ENCODE measurements around the gene INPP5B.
"Not testable (repeated sequence)": the region's sequence is repeated elsewhere in the genome, so short reads cannot be mapped to it uniquely, and the experiment has no call there.

The INPP5B gene

DNA sequence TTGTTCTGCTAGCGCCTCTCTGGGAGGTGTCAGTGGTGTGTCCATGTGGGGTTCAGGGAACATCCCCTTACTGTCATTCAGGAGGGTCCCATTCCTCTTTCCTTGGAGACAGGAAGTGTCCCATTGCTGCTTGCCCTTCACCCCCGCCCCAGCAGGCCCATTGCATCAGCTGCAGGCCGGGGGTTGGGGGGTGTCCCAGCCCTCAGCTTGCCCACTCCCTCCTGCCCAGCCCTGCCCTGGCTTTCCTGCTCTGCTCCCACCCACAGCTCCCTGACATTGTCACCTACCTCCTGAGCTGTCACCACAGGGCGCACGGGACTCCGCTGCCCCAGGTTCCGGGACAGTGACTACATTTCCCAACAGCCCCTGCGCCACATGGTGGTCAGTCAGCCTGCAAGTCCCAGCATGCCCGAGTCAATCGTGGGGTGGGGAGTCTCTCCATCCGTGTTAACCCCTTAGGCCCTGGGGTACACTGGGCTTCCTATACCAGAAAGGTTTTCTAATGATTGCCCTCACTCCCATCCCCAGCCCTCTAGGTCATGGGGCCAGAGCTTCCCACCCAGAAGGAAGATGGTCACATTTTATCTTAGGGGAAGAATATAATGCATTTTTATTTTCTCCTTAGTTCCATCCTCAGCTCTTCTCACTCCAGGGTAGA lies at the start of gene INPP5B:
INPP5B (minus strand) TSS at position 351 of the 658 bp plus-strand sequence. CDS start 745 bp downstream, outside the sequence.
- Histone ChIP-seq H3K4me1 (ENCODE audit: insufficient read depth, low read length) (peaks cover 4% of the 10 kb centered on the region; the same call in 1 of the 2 replicates), H3K36me3 (ENCODE audit: insufficient read depth, low read depth, low read length) (no peaks in the 10 kb centered on the region), H3K9me3 (ENCODE audit: insufficient read depth, low read depth, low read length) (no peaks in the 10 kb centered on the region), H3K27ac (ENCODE audit: low read length) (peak within 1 kb of the TSS; percentile 87), H3K9ac (ENCODE audit: low read depth, low read length) (peak within 1 kb of the TSS; percentile 61), H3K27me3 (ENCODE audit: insufficient read depth, low read length) (no peaks in the 10 kb centered on the region), H3K4me3 (ENCODE audit: low read length) (peak within 1 kb of the TSS; percentile 75)

DNA sequence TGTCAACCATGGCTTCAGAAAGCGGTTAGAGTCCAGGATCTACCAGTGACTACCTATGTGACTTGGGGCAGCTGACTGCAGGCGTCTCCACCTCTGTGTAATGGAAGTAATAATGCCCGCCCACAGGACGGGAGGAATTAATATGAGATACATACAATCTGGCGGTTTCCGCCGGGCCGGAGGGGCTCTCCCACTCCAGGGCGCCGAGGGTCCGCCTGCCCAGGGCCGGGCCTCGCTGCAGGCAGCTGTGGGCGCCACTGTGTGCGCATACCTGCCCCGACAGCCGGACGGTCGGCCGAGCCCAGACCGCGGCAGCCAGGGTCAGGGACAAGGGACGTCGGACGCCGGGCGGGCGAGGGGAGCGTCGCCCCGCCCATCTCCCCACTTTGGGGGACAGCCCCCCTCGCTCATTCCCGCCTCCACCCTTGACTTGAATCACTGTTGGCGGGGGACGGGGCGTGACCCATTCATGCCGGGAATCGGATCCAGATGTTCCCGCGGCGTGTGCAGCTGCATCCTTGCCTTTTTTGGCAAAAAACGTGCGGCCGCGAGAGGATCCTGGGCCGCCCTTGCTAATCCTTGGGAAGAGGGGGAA lies 49.0 kb upstream of the INPP5B start:
- Histone ChIP-seq H3K9me3 (ENCODE audit: insufficient read depth, low read depth, low read length) (no peaks in the 10 kb centered on the region), H3K9ac (ENCODE audit: low read depth, low read length) (peak overlapping the region; percentile 87; the same call in 1 of the 2 replicates), H3K36me3 (ENCODE audit: insufficient read depth, low read depth, low read length) (peaks cover 23% of the 10 kb centered on the region), H3K4me1 (ENCODE audit: insufficient read depth, low read length) (peaks cover 33% of the 10 kb centered on the region), H3K27me3 (ENCODE audit: insufficient read depth, low read length) (no peaks in the 10 kb centered on the region), H3K4me3 (ENCODE audit: low read length) (peak overlapping the region; percentile 73), H3K27ac (ENCODE audit: low read length) (peak overlapping the region; percentile 95)

DNA sequence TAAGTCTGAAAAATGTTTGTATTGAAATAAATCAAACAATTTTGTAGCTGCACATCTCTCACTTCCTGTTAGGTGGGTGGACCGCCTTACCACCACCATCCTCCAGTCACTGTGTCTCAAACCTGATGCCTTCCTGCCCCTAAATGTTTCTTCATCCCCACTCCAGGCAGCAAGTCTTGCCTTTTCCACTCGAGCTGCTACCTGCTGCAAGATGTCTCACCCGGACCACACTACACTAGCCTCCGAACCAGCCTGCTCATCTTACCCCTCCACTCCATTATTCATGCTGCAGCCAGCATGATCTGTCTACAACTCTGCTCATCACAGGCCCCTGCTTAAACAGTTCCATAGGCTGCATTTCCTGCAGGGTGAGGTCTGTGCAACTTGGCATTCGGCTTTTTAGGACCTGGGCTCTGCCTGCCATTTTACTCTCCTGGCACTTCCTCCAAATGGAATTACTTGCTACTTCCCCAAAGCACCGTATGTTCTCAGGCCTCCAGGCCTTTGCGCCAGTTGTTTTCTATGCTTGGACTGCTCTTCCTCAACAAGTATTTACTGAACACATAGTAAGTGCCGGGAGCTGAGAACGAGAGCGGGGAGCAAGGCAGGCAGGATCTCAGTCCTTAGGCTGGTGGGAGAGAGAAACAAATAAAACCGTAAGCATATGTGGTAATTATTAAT lies 48.2 kb upstream of the INPP5B start:
- Histone ChIP-seq H3K36me3 (ENCODE audit: insufficient read depth, low read depth, low read length) (peaks cover 23% of the 10 kb centered on the region), H3K27ac (ENCODE audit: low read length) (peak overlapping the region; percentile 39), H3K27me3 (ENCODE audit: insufficient read depth, low read length) (no peaks in the 10 kb centered on the region), H3K4me3 (ENCODE audit: low read length) (peak overlapping the region; percentile 73), H3K4me1 (ENCODE audit: insufficient read depth, low read length) (peaks cover 25% of the 10 kb centered on the region), H3K9me3 (ENCODE audit: insufficient read depth, low read depth, low read length) (no peaks in the 10 kb centered on the region), H3K9ac (ENCODE audit: low read depth, low read length) (peak overlapping the region; percentile 87; the same call in 1 of the 2 replicates)

DNA sequence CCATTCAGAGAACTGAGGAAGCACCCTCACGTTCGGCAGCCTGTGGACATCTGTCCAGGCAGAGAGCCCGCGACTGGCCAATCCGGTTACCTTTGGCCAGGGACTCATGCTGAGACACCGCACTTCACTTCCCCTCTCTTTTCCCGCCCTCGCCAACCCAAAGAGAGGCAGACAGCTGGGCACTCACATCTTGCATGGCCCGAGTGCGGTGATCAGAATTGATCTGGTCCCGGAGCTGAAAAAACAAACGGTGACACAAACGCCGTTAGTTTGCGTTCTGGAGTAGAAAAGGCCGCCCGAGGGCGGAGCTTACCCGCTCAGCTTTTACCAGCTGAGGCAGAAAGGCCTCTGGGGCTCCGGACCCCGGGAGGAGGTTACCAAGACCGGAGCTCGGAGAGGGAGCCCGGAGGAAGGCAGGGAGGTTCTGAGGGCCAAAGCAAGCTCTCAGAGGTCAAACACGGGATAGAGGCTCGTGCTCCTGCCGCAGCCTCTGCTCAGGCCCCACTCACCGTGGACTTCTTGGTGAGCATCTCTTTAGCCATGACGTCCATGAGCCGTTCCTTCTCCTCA lies 42.6 kb upstream of the INPP5B start:
- peak overlapping the region; percentile 91 for H3K4me3 ChIP-seq (ENCODE audit: low read length)
- H3K27me3 ChIP-seq (ENCODE audit: insufficient read depth, low read length) = no peaks in the 10 kb centered on the region
- peak overlapping the region; percentile 32 for H3K27ac ChIP-seq (ENCODE audit: low read length)
- H3K9me3 ChIP-seq (ENCODE audit: insufficient read depth, low read depth, low read length) = no peaks in the 10 kb centered on the region
- H3K36me3 ChIP-seq (ENCODE audit: insufficient read depth, low read depth, low read length) = peaks cover 38% of the 10 kb centered on the region
- H3K9ac ChIP-seq (ENCODE audit: low read depth, low read length) = peak overlapping the region; percentile 98
- peaks cover 6% of the 10 kb centered on the region; the same call in 1 of the 2 replicates for H3K4me1 ChIP-seq (ENCODE audit: insufficient read depth, low read length)

DNA sequence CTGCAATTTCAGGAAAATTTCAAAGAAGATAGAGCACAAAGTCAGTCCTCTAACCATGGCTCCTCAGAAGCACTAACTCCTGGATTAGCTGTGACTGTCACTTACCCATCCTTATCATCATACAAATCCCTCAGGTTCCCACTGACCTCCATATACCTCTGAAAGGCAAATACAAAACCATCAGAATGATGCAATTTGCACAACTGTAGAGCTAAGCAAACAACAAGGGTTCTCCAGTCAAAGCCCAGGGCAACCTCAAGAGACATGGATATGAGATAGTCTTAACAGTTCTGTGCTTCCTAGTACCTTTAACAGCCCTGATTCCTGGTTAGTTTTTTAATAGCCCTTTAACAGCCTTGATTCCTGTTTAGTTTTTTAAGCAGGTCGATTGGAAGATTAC lies 40.8 kb upstream of the INPP5B start:
- H3K4me1 ChIP-seq (ENCODE audit: insufficient read depth, low read length) = peaks cover 6% of the 10 kb centered on the region; the same call in 1 of the 2 replicates
- no peaks in the 10 kb centered on the region for H3K27me3 ChIP-seq (ENCODE audit: insufficient read depth, low read length)
- H3K36me3 ChIP-seq (ENCODE audit: insufficient read depth, low read depth, low read length) = peaks cover 53% of the 10 kb centered on the region
- no peak overlapping the region for H3K9ac ChIP-seq (ENCODE audit: low read depth, low read length)
- no peak overlapping the region; the same call in 1 of the 2 replicates for H3K4me3 ChIP-seq (ENCODE audit: low read length)
- no peak overlapping the region for H3K27ac ChIP-seq (ENCODE audit: low read length)
- H3K9me3 ChIP-seq (ENCODE audit: insufficient read depth, low read depth, low read length) = no peaks in the 10 kb centered on the region

DNA sequence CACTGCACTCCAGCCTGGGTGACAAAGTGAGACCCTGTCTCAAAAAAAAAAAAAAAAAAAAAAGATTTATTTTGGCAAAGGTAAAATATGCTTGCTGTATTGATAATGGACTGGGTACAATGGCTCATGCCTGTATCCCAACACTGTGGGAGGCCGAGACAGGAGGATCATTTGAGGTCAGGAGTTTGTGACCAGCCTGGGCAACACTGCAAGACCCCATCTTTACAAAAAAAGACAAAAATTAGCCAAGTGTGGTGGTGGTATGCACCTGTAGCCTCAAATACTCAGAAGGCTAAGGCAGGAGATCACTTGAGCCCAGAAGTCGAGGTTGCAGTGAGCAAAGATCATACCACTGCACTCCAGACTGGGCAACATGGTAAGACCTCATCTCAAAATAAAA lies 36.7 kb upstream of the INPP5B start:
- Histone ChIP-seq H3K9ac (ENCODE audit: low read depth, low read length) (no peak overlapping the region), H3K9me3 (ENCODE audit: insufficient read depth, low read depth, low read length) (no peaks in the 10 kb centered on the region), H3K4me3 (ENCODE audit: low read length) (no peak overlapping the region), H3K4me1 (ENCODE audit: insufficient read depth, low read length) (peaks cover 4% of the 10 kb centered on the region; the same call in 1 of the 2 replicates), H3K27me3 (ENCODE audit: insufficient read depth, low read length) (no peaks in the 10 kb centered on the region), H3K27ac (ENCODE audit: low read length) (no peak overlapping the region), H3K36me3 (ENCODE audit: insufficient read depth, low read depth, low read length) (peaks cover 94% of the 10 kb centered on the region)

DNA sequence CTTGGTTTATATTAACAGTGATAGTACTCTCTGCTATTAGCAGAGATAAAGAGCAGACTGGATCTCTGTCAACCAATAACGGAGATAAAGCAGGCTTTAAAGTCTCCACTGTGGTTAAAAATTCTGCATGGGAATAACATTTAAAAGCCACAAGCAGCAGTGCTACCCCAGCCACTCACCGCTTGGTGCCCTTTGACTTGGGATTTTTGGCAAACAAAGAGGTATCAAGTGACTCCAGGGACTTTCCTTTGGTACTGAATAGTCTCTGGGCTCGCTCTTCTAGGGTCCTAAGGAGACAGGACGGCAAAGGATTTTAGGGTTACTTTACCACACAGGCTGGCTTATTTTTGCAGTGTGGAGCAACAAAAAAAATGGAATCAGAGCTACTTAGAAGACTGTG lies 31.7 kb upstream of the INPP5B start:
- no peaks in the 10 kb centered on the region for H3K9me3 ChIP-seq (ENCODE audit: insufficient read depth, low read depth, low read length)
- no peak overlapping the region for H3K27ac ChIP-seq (ENCODE audit: low read length)
- H3K4me1 ChIP-seq (ENCODE audit: insufficient read depth, low read length) = no peaks in the 10 kb centered on the region
- no peaks in the 10 kb centered on the region for H3K27me3 ChIP-seq (ENCODE audit: insufficient read depth, low read length)
- peaks cover 92% of the 10 kb centered on the region for H3K36me3 ChIP-seq (ENCODE audit: insufficient read depth, low read depth, low read length)
- H3K4me3 ChIP-seq (ENCODE audit: low read length) = no peak overlapping the region
- no peak overlapping the region for H3K9ac ChIP-seq (ENCODE audit: low read depth, low read length)

DNA sequence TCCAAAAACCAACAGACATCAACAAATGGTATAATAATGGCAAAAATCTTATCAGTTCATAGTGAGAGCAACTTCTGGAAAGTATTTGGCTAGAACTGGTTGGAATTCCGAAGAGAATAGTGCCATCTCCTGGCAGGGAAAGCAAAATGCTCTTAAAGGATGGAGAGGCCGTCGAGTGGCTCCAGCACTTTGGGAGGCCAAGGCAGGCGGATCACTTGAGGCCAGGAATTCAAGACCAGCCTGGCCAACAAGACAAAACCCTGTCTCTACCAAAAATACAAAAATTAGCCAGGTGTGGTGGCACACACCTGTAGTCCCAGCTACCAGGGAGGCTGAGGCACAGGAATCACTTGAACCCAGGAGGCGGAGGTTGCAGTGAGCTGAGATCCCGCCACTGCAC lies 28.2 kb upstream of the INPP5B start:
- not testable (repeated sequence) for H3K27me3 ChIP-seq (ENCODE audit: insufficient read depth, low read length); H3K4me3 ChIP-seq (ENCODE audit: low read length); H3K9me3 ChIP-seq (ENCODE audit: insufficient read depth, low read depth, low read length); H3K27ac ChIP-seq (ENCODE audit: low read length); H3K9ac ChIP-seq (ENCODE audit: low read depth, low read length); H3K4me1 ChIP-seq (ENCODE audit: insufficient read depth, low read length)
- peaks cover 81% of the 10 kb centered on the region for H3K36me3 ChIP-seq (ENCODE audit: insufficient read depth, low read depth, low read length)

DNA sequence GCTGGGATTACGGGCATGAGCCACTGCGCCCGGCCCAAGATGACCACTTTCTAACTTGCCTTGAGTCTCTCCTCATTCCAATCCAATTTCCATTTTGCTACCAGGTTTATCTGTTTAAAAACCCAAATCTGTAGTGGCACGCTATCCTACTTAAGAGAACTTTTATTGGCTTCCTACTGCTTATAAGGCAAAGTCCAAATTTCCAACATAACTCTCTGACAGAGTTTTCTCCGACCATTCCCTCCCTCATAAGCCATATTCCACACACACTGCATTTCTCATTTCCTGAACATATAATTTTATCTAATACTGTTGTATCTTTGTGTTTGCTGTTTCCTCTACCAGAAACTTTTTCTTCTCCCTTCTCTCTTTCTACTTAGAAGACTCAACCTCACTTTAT lies 27.7 kb upstream of the INPP5B start:
- H3K4me3 ChIP-seq (ENCODE audit: low read length) = no peak overlapping the region
- no peak overlapping the region for H3K27ac ChIP-seq (ENCODE audit: low read length)
- H3K36me3 ChIP-seq (ENCODE audit: insufficient read depth, low read depth, low read length) = peaks cover 81% of the 10 kb centered on the region
- no peaks in the 10 kb centered on the region for H3K27me3 ChIP-seq (ENCODE audit: insufficient read depth, low read length)
- no peaks in the 10 kb centered on the region for H3K9me3 ChIP-seq (ENCODE audit: insufficient read depth, low read depth, low read length)
- no peaks in the 10 kb centered on the region for H3K4me1 ChIP-seq (ENCODE audit: insufficient read depth, low read length)
- no peak overlapping the region for H3K9ac ChIP-seq (ENCODE audit: low read depth, low read length)

DNA sequence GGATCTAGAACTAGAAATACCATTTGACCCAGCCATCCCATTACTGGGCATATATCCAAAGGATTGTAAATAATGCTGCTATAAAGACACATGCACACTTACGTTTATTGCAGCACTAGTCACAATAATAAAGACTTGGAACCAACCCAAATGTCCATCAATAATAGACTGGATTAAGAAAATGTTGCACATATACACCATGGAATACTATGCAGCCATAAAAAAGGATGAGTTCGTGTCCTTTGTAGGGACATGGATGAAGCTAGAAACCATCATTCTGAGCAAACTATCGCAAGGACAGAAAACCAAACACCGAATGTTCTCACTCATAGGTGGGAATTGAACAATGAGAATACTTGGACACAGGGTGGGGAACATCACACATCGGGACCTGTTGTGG lies 26.8 kb upstream of the INPP5B start:
- H3K9me3 ChIP-seq (ENCODE audit: insufficient read depth, low read depth, low read length); H3K4me3 ChIP-seq (ENCODE audit: low read length); H3K9ac ChIP-seq (ENCODE audit: low read depth, low read length); H3K4me1 ChIP-seq (ENCODE audit: insufficient read depth, low read length); H3K27ac ChIP-seq (ENCODE audit: low read length); H3K27me3 ChIP-seq (ENCODE audit: insufficient read depth, low read length): not testable (repeated sequence)
- peaks cover 81% of the 10 kb centered on the region for H3K36me3 ChIP-seq (ENCODE audit: insufficient read depth, low read depth, low read length)

DNA sequence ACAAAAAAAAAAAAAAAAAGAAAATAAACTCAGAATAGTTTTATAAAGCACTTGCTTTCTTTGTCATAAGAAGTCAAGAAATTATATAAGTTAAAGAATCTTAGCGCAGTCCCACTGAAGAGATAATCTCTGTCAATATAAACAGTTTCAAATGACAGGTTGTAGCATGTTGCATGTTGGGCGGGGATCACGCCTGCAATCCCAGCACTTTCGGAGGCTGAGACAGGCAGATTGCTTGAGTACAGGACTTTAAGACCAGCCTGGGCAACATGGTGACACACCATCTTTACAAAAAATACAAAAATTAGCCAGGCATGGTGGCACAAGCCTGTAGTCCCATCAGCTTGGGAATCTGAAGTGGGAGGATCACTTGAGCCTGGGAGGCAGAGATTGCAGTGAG lies 18.4 kb upstream of the INPP5B start:
- H3K9ac ChIP-seq (ENCODE audit: low read depth, low read length) = no peak overlapping the region
- no peaks in the 10 kb centered on the region for H3K9me3 ChIP-seq (ENCODE audit: insufficient read depth, low read depth, low read length)
- no peak overlapping the region for H3K4me3 ChIP-seq (ENCODE audit: low read length)
- no peaks in the 10 kb centered on the region for H3K27me3 ChIP-seq (ENCODE audit: insufficient read depth, low read length)
- H3K36me3 ChIP-seq (ENCODE audit: insufficient read depth, low read depth, low read length) = peaks cover 73% of the 10 kb centered on the region
- H3K4me1 ChIP-seq (ENCODE audit: insufficient read depth, low read length) = peaks cover 3% of the 10 kb centered on the region; the same call in 1 of the 2 replicates
- H3K27ac ChIP-seq (ENCODE audit: low read length) = no peak overlapping the region

All from iPS-20b (cell line).